Measurements from ENCODE around the gene SMCHD1. TPM values are rescaled to one million over a fixed set of nuclear protein-coding genes. Genes with fewer than 3 reads are reported as not detected.
A peak's percentile ranks its signal among the peaks of the same experiment; 100 is the strongest.

SMCHD1 gene
- total RNA-seq, 4 donors from 2014 or later: 57.2 to 204 (median 105) TPM

GRCh38 chr18:2617401-2617998 is 38.0 kb upstream of the SMCHD1 start:
- no peak for DNase-seq
- H3K27ac ChIP-seq: no peak overlapping the region
- H3K36me3 ChIP-seq: no peaks in the 10 kb centered on the region
- H3K4me3 ChIP-seq: no peak overlapping the region
- H3K4me1 ChIP-seq: no peaks in the 10 kb centered on the region
- H3K27me3 ChIP-seq: no peaks in the 10 kb centered on the region
- TF ChIP-seq POLR2A (IDR thresholded peaks at IDR 0.05) (no peak), CTCF (IDR thresholded peaks at IDR 0.05) (no peak)
- H3K9me3 ChIP-seq: no peaks in the 10 kb centered on the region

- Histone ChIP-seq H3K9me3 (no peaks in the 10 kb centered on the region), H3K27ac (no peak overlapping the region), H3K4me1 (no peaks in the 10 kb centered on the region), H3K36me3 (no peaks in the 10 kb centered on the region), H3K4me3 (no peak overlapping the region), H3K27me3 (no peaks in the 10 kb centered on the region)
- TF ChIP-seq POLR2A (IDR thresholded peaks at IDR 0.05) (no peak), CTCF (IDR thresholded peaks at IDR 0.05) (no peak)
- no peak for DNase-seq
Measured at GRCh38 chr18:2618009-2618408, 37.5 kb upstream of the SMCHD1 start.

- no peak for DNase-seq
- Histone ChIP-seq H3K4me1 (no peaks in the 10 kb centered on the region), H3K36me3 (no peaks in the 10 kb centered on the region), H3K27ac (no peak overlapping the region), H3K4me3 (no peak overlapping the region), H3K9me3 (no peaks in the 10 kb centered on the region), H3K27me3 (no peaks in the 10 kb centered on the region)
- TF ChIP-seq POLR2A (IDR thresholded peaks at IDR 0.05): no peak
- no peak for TF ChIP-seq CTCF (IDR thresholded peaks at IDR 0.05)
Measured at GRCh38 chr18:2625217-2625616, 30.3 kb upstream of the SMCHD1 start.

- no peak for TF ChIP-seq POLR2A (IDR thresholded peaks at IDR 0.05)
- TF ChIP-seq CTCF (IDR thresholded peaks at IDR 0.05): peak in 1 of 6 experiments; percentile 15
- Histone ChIP-seq H3K4me3 (no peak overlapping the region), H3K9me3 (no peaks in the 10 kb centered on the region), H3K4me1 (no peaks in the 10 kb centered on the region), H3K27ac (no peak overlapping the region), H3K27me3 (no peaks in the 10 kb centered on the region), H3K36me3 (no peaks in the 10 kb centered on the region)
- DNase-seq: no peak
Measured at GRCh38 chr18:2627821-2628276, 27.7 kb upstream of the SMCHD1 start.

- H3K9me3 ChIP-seq: no peaks in the 10 kb centered on the region
- H3K27ac ChIP-seq: no peak overlapping the region
- no peaks in the 10 kb centered on the region for H3K4me1 ChIP-seq
- DNase-seq: no peak
- H3K4me3 ChIP-seq: no peak overlapping the region
- TF ChIP-seq CTCF (IDR thresholded peaks at IDR 0.05) (no peak), POLR2A (IDR thresholded peaks at IDR 0.05) (no peak)
- no peaks in the 10 kb centered on the region for H3K36me3 ChIP-seq
- no peaks in the 10 kb centered on the region for H3K27me3 ChIP-seq
Measured at GRCh38 chr18:2629003-2629402, 26.5 kb upstream of the SMCHD1 start.

- H3K27ac ChIP-seq: peak overlapping the region; percentile 85 to 94 (median 91)
Measured at GRCh38 chr18:2635586-2635985, 19.9 kb upstream of the SMCHD1 start.

More at GRCh38 chr18:2635586-2635985, 19.9 kb upstream of the SMCHD1 start:
- Histone ChIP-seq H3K36me3 (no peaks in the 10 kb centered on the region), H3K9me3 (no peaks in the 10 kb centered on the region), H3K4me1 (peaks cover 0 to 23% (median 13%) of the 10 kb centered on the region in 4 donors), H3K27me3 (no peaks in the 10 kb centered on the region), H3K4me3 (no peak overlapping the region)
- TF ChIP-seq POLR2A (IDR thresholded peaks at IDR 0.05) (no peak), CTCF (IDR thresholded peaks at IDR 0.05) (no peak)
- DNase-seq: no peak

Measured in Peyer's patch (tissue), 4 donors.